ENCODE results near the gene PFKFB3.
A peak's percentile ranks its signal among the peaks of the same experiment; 100 is the strongest.

The PFKFB3 gene

GRCh38 chr10:6202684-6203330 lies at the start of gene PFKFB3:
Gene PFKFB3 (plus strand): TSS chr10:6202932. CDS start chr10:6203261, 329 bp downstream.
- Histone ChIP-seq H3K36me3 (ENCODE audit: control insufficient read depth in 2 of 2, insufficient read depth in 1 of 2, low read length in 2 of 2) (no peaks in the 10 kb centered on the region), H3K9me3 (ENCODE audit: control insufficient read depth, insufficient read depth, low read depth, low read length) (no peaks in the 10 kb centered on the region), H3K27ac (ENCODE audit: extremely low read depth, low read depth, low read length) (peak within 1 kb of the TSS; percentile 66; the same call in 1 of the 2 replicates), H3K4me3 (ENCODE audit: low read depth, low read length) (peak within 1 kb of the TSS; percentile 62), H3K4me1 (ENCODE audit: control insufficient read depth, insufficient read depth, low read length) (peaks cover 16% of the 10 kb centered on the region)
- CTCF ChIA-PET, result interaction anchor here (0.5 to 2.2 kb wide), 32 partner anchors 9 to 389 kb away, joined by 3 to 84 read pairs (median 4); no protein-coding TSS in a partner anchor
- POLR2A ChIA-PET, result interaction anchor here (0.5 to 5.1 kb wide), 35 partner anchors 9 to 1281 kb away, joined by 3 to 92 read pairs (median 3); partner anchors contain the start of genes ANKRD16 and FBH1
- TF ChIP-seq SALL2 (tag by site-specific recombination; IDR thresholded peaks at IDR 0.05; ENCODE audit: borderline replicate concordance) (no peak), BCL11A (tag by site-specific recombination; IDR thresholded peaks at IDR 0.05; ENCODE audit: low read depth) (peak; percentile 47; the same call in 1 of the 2 replicates), ZNF529 (tag by site-specific recombination; IDR thresholded peaks at IDR 0.05; ENCODE audit: insufficient replicate concordance) (no peak), ZNF169 (tag by site-specific recombination; IDR thresholded peaks at IDR 0.05) (0 out of 2 replicates have a peak, but pooled peaks have one; percentile 54), EGR2 (tag by site-specific recombination; IDR thresholded peaks at IDR 0.05; ENCODE audit: low read depth) (peak; percentile 81), ZNF623 (tag by site-specific recombination; IDR thresholded peaks at IDR 0.05) (no peak), ZNF341 (tag by site-specific recombination; IDR thresholded peaks at IDR 0.05; ENCODE audit: low read depth) (peak; percentile 58), KLF1 (tag by site-specific recombination; IDR thresholded peaks at IDR 0.05) (peak; percentile 73), OSR2 (tag by site-specific recombination; IDR thresholded peaks at IDR 0.05) (no peak), SP3 (tag by site-specific recombination; IDR thresholded peaks at IDR 0.05) (peak; percentile 83), YY1 (tag by site-specific recombination; IDR thresholded peaks at IDR 0.05) (peak; percentile 41; the same call in 1 of the 2 replicates), ZNF146 (tag by site-specific recombination; IDR thresholded peaks at IDR 0.05) (peak; percentile 3; the same call in 1 of the 2 replicates), ZNF184 (tag by site-specific recombination; IDR thresholded peaks at IDR 0.05) (peak; percentile 51; the same call in 1 of the 2 replicates), ZNF133 (tag by site-specific recombination; IDR thresholded peaks at IDR 0.05) (0 out of 2 replicates have a peak, but pooled peaks have one; percentile 19), ZNF692 (tag by site-specific recombination; IDR thresholded peaks at IDR 0.05) (peak; percentile 73; the same call in 1 of the 2 replicates), ZNF530 (tag by site-specific recombination; IDR thresholded peaks at IDR 0.05; ENCODE audit: low read depth) (no peak), FEZF1 (tag by site-specific recombination; IDR thresholded peaks at IDR 0.05) (no peak), TCF7L2 (IDR thresholded peaks at IDR 0.05; ENCODE audit: borderline replicate concordance, low read depth, low read length) (no peak), ZNF112 (tag by site-specific recombination; IDR thresholded peaks at IDR 0.05) (no peak), ZNF10 (tag by site-specific recombination; IDR thresholded peaks at IDR 0.05) (no peak), HOXD13 (CRISPR knock-in tag; IDR thresholded peaks at IDR 0.05; ENCODE audit: borderline replicate concordance) (no peak), ZNF292 (tag by site-specific recombination; IDR thresholded peaks at IDR 0.05; ENCODE audit: borderline replicate concordance, low read depth) (no peak), ZBTB48 (tag by site-specific recombination; IDR thresholded peaks at IDR 0.05) (peak; percentile 10; the same call in 1 of the 2 replicates), PRDM10 (tag by site-specific recombination; IDR thresholded peaks at IDR 0.05) (peak; percentile 80)
- TF ChIP-seq, protein P1, sequence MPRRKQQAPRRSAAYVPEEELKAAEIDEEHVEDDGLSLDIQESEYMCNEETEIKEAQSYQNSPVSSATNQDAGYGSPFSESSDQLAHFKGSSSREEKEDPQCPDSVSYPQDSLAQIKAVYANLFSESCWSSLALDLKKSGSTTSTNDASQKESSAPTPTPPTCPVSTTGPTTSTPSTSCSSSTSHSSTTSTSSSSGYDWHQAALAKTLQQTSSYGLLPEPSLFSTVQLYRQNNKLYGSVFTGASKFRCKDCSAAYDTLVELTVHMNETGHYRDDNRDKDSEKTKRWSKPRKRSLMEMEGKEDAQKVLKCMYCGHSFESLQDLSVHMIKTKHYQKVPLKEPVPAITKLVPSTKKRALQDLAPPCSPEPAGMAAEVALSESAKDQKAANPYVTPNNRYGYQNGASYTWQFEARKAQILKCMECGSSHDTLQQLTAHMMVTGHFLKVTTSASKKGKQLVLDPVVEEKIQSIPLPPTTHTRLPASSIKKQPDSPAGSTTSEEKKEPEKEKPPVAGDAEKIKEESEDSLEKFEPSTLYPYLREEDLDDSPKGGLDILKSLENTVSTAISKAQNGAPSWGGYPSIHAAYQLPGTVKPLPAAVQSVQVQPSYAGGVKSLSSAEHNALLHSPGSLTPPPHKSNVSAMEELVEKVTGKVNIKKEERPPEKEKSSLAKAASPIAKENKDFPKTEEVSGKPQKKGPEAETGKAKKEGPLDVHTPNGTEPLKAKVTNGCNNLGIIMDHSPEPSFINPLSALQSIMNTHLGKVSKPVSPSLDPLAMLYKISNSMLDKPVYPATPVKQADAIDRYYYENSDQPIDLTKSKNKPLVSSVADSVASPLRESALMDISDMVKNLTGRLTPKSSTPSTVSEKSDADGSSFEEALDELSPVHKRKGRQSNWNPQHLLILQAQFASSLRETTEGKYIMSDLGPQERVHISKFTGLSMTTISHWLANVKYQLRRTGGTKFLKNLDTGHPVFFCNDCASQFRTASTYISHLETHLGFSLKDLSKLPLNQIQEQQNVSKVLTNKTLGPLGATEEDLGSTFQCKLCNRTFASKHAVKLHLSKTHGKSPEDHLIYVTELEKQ (tag by site-specific recombination; IDR thresholded peaks at IDR 0.05; ENCODE audit: borderline replicate concordance), result no peak
- TF ChIP-seq, protein P2, sequence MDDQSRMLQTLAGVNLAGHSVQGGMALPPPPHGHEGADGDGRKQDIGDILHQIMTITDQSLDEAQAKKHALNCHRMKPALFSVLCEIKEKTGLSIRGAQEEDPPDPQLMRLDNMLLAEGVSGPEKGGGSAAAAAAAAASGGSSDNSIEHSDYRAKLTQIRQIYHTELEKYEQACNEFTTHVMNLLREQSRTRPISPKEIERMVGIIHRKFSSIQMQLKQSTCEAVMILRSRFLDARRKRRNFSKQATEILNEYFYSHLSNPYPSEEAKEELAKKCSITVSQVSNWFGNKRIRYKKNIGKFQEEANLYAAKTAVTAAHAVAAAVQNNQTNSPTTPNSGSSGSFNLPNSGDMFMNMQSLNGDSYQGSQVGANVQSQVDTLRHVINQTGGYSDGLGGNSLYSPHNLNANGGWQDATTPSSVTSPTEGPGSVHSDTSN (CRISPR knock-in tag; IDR thresholded peaks at IDR 0.05), result peak; percentile 67
- TF ChIP-seq, protein P3, sequence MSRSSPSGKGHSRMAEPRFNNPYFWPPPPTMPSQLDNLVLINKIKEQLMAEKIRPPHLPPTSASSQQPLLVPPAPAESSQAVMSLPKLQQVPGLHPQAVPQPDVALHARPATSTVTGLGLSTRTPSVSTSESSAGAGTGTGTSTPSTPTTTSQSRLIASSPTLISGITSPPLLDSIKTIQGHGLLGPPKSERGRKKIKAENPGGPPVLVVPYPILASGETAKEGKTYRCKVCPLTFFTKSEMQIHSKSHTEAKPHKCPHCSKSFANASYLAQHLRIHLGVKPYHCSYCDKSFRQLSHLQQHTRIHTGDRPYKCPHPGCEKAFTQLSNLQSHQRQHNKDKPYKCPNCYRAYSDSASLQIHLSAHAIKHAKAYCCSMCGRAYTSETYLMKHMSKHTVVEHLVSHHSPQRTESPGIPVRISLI (tag by site-specific recombination; IDR thresholded peaks at IDR 0.05), result no peak
